Endothelial cell of umbilical vein (primary cell): ENCODE results near the gene FOXP1. TPM values are rescaled to one million over a fixed set of nuclear protein-coding genes. Genes with fewer than 3 reads are reported as not detected.

Experiments
- BruUV-seq: library from RNA; stranded (reverse); fragments of 400-500 nt; replicated peaks from 2 replicates; lab custom pipeline; 2021; lab: Mats Ljungman, UMichigan
- CTCF ChIA-PET: fragments of 300-600, 350-600 bp; sonication (Branson Sonifier 250); formaldehyde crosslinking; loops from one replicate; lab custom pipeline; 2021; ENCODE audit warnings: antibody characterized with exemption, inconsistent platforms; lab: Charles Lee
- POLR2A ChIA-PET: fragments of 300-600, 350-600 bp; sonication (Branson Sonifier 250); formaldehyde crosslinking; loops from one replicate; lab custom pipeline; 2021; ENCODE audit warnings: antibody characterized with exemption, inconsistent platforms; lab: Charles Lee
- DNase-seq: peaks from one replicate; pipeline ENCODE4 v3.0.0-alpha.2; 2011; ENCODE audit warnings: low read depth, low spot score
- FAIRE-seq: peaks from 2 replicates; lab custom pipeline; 2011; peaks lifted over from hg19 to GRCh38; lab: Jason Lieb, UNC
- H2AFZ ChIP-seq: 2 replicates; pipeline ENCODE4 v1.6.0; 2012; ENCODE audit warnings: low read depth, low read length, control low read depth, inconsistent platforms
- H3K27ac ChIP-seq: 2 replicates; pipeline ENCODE4 v1.5.1; 2011; ENCODE audit warnings: low read depth, mild to moderate bottlenecking, control low read depth, low read length, moderate library complexity; ENCODE audit not compliant: insufficient read depth
- H3K27me3 ChIP-seq, 2 experiments: 2 replicates each; pipeline versions ENCODE4 v1.6.0 to v1.6.1; 2011; ENCODE audit warnings: low read length in 2 of 2, mixed read lengths in 1 of 2; ENCODE audit not compliant: control insufficient read depth in 2 of 2, insufficient read depth in 2 of 2
- H3K36me3 ChIP-seq, 2 experiments: 2 replicates in 1 of 2; 3 replicates in 1 of 2; pipeline ENCODE4 v1.5.1; 2011; ENCODE audit warnings: low read length in 2 of 2, mild to moderate bottlenecking in 1 of 2, moderate library complexity in 1 of 2; ENCODE audit not compliant: control insufficient read depth in 2 of 2, insufficient read depth in 2 of 2; ENCODE audit errors: extremely low read depth in 1 of 2
- H3K4me1 ChIP-seq: 3 replicates; pipeline ENCODE4 v1.5.1; 2011; ENCODE audit warnings: mild to moderate bottlenecking, low read length; ENCODE audit not compliant: control insufficient read depth, insufficient read depth; ENCODE audit errors: extremely low read depth
- H3K4me2 ChIP-seq: 2 replicates; pipeline ENCODE4 v1.6.1; 2011; ENCODE audit warnings: low read length, control low read depth, mixed read lengths; ENCODE audit not compliant: insufficient read depth
- H3K4me3 ChIP-seq, 3 experiments: fragments of 200-600 bp in 1 of 3; sonication (generic), shearing (Covaris generic) in 1 of 3; replicated peaks in 1 of 3; 2 replicates each; pipeline ENCODE4 v1.5.1; 2011 to 2016; ENCODE audit warnings: control low read depth in 3 of 3, low read length in 3 of 3, mild to moderate bottlenecking in 2 of 3, inconsistent platforms in 1 of 3, low read depth in 1 of 3, moderate library complexity in 1 of 3; ENCODE audit not compliant: insufficient read depth in 1 of 3
- H3K79me2 ChIP-seq: 2 replicates; pipeline ENCODE4 v1.6.0; 2012; ENCODE audit warnings: low read length, inconsistent platforms; ENCODE audit not compliant: control insufficient read depth, insufficient read depth
- H3K9ac ChIP-seq: replicated peaks from 2 replicates; pipeline ENCODE3; 2011; ENCODE audit warnings: low read length, control low read depth; ENCODE audit not compliant: insufficient read depth; ENCODE audit errors: extremely low read depth
- H3K9me1 ChIP-seq: replicated peaks from 3 replicates; pipeline ENCODE4 v1.6.0; 2011; ENCODE audit warnings: mild to moderate bottlenecking, low read length; ENCODE audit not compliant: control insufficient read depth, insufficient read depth; ENCODE audit errors: extremely low read depth
- H3K9me3 ChIP-seq: replicated peaks from 2 replicates; pipeline ENCODE4 v1.5.1; 2012; ENCODE audit warnings: low read length, inconsistent platforms; ENCODE audit not compliant: control insufficient read depth, insufficient read depth
- H4K20me1 ChIP-seq: replicated peaks from 2 replicates; pipeline ENCODE3; 2011; ENCODE audit warnings: mild to moderate bottlenecking, low read length; ENCODE audit not compliant: control insufficient read depth, insufficient read depth; ENCODE audit errors: extremely low read depth
- EZH2 ChIP-seq: IDR thresholded peaks from 2 replicates; pipeline ENCODE4 v1.6.1; 2012; ENCODE audit warnings: borderline replicate concordance, low read depth, mild to moderate bottlenecking, moderate library complexity, low read length, inconsistent platforms; ENCODE audit not compliant: severe bottlenecking
- FOS ChIP-seq: IDR thresholded peaks from 2 replicates; pipeline ENCODE4 v1.6.1; 2011; ENCODE audit warnings: mild to moderate bottlenecking, low read length, moderate library complexity, borderline replicate concordance; ENCODE audit not compliant: insufficient read depth
- GATA2 ChIP-seq: IDR thresholded peaks from 2 replicates; pipeline ENCODE4 v1.7.0; 2011; ENCODE audit warnings: low read depth, mild to moderate bottlenecking, moderate library complexity, mixed read lengths, low read length; ENCODE audit not compliant: insufficient read length, insufficient read depth
- MYC ChIP-seq: IDR thresholded peaks from one replicate; pipeline ENCODE4 v1.6.1; 2011; ENCODE audit warnings: mild to moderate bottlenecking, low read depth, low read length
- POLR2A ChIP-seq: IDR thresholded peaks from 2 replicates; pipeline ENCODE4 v1.6.1; 2012; ENCODE audit warnings: low read depth, mild to moderate bottlenecking, control low read depth, low read length
- dilution Hi-C: fragments of 300-500 bp; cut with MboI; formaldehyde crosslinking; loops from one replicate; pipeline ENCODE4 v1.15.0; 2019; ENCODE audit warnings: low sequenced_read_pairs; ENCODE audit not compliant: extremely low pct_ligation_motif_present
- intact Hi-C: fragments of 100-400 bp; cut with micrococcal nuclease; formaldehyde crosslinking; loops from one replicate; pipeline ENCODE4 v1.10.0; 2022
- polyA plus RNA-seq, 4 experiments: library from polyadenylated mRNA; depleted of rRNA in 3 of 4; stranded (reverse) in 3 of 4; unstranded in 1 of 4; fragments of >200 nt; gene quantifications; 2 replicates each; pipeline versions ENCODE4 v1.2.1 to v1.2.3, GENCODE V29; 2011 to 2012; ENCODE audit warnings: missing spikeins in 1 of 4
- total RNA-seq: library from RNA; stranded (reverse); gene quantifications from 2 replicates; pipeline ENCODE4 v1.2.3, GENCODE V29; 2021
- TF ChIP-seq, protein P1 (sequence below), 2 donors: IDR thresholded peaks; 1 replicate in 1 of 2; 2 replicates in 1 of 2; pipeline ENCODE4 v1.5.1; 2011; ENCODE audit warnings: low read length in 2 of 2, mild to moderate bottlenecking in 2 of 2, moderate library complexity in 2 of 2, control low read depth in 1 of 2, inconsistent platforms in 1 of 2, low read depth in 1 of 2; ENCODE audit not compliant: insufficient read depth in 1 of 2; ENCODE audit errors: extremely low read depth in 1 of 2

FOXP1 gene
- total and polyA plus RNA-seq, 2 donors (not counting 3 experiments of a cell fraction or from before 2014, with no cell fraction given): 41.0 to 107 TPM

DNA sequence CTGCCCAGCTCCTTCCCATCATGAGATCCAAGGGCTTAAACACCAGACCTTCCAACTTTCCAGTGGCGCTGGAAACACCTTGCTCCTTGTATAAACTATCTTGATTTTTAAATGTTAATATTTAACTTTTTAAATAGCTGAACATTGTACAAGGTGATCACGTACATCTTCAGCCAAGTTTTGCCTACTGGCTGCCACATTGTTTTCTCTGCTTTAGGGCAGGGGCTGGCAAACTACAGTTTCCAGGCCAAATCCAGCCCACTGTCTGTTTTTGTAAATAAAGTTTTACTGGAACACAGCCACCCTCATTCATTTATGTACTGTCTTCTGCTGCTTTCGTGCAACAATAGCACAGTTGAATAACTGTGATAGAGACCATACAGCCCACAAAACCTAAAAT, 27.6 kb upstream of the FOXP1 start:
- DNase-seq (no peak), FAIRE-seq (no peak)
- CTCF ChIA-PET: no interaction called here
- Histone ChIP-seq H3K9me3 (no peaks in the 10 kb centered on the region), H3K27ac (no peak overlapping the region), H3K27me3 (peaks cover 0 to 3% of the 10 kb centered on the region in 2 experiments), H3K79me2 (no peaks in the 10 kb centered on the region), H3K9ac (no peak overlapping the region), H2AFZ (no peak overlapping the region), H4K20me1 (no peaks in the 10 kb centered on the region), H3K4me1 (no peaks in the 10 kb centered on the region), H3K36me3 (no peaks in the 10 kb centered on the region), H3K4me2 (no peak overlapping the region), H3K9me1 (no peaks in the 10 kb centered on the region), H3K4me3 (no peak overlapping the region)
- POLR2A ChIA-PET: no interaction called here
- intact Hi-C loops: no loop called here
- TF ChIP-seq, protein P1, sequence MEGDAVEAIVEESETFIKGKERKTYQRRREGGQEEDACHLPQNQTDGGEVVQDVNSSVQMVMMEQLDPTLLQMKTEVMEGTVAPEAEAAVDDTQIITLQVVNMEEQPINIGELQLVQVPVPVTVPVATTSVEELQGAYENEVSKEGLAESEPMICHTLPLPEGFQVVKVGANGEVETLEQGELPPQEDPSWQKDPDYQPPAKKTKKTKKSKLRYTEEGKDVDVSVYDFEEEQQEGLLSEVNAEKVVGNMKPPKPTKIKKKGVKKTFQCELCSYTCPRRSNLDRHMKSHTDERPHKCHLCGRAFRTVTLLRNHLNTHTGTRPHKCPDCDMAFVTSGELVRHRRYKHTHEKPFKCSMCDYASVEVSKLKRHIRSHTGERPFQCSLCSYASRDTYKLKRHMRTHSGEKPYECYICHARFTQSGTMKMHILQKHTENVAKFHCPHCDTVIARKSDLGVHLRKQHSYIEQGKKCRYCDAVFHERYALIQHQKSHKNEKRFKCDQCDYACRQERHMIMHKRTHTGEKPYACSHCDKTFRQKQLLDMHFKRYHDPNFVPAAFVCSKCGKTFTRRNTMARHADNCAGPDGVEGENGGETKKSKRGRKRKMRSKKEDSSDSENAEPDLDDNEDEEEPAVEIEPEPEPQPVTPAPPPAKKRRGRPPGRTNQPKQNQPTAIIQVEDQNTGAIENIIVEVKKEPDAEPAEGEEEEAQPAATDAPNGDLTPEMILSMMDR (IDR thresholded peaks at IDR 0.05; ENCODE audit: extremely low read depth in 1 of 2, insufficient read depth in 1 of 2, low read depth in 1 of 2, low read length in 2 of 2): no peak
- no peak for TF ChIP-seq GATA2
- no peak for TF ChIP-seq EZH2
- TF ChIP-seq FOS: no peak
- TF ChIP-seq MYC: no peak
- no TSS peak for BruUV-seq
- dilution Hi-C loops: no loop called here

DNA sequence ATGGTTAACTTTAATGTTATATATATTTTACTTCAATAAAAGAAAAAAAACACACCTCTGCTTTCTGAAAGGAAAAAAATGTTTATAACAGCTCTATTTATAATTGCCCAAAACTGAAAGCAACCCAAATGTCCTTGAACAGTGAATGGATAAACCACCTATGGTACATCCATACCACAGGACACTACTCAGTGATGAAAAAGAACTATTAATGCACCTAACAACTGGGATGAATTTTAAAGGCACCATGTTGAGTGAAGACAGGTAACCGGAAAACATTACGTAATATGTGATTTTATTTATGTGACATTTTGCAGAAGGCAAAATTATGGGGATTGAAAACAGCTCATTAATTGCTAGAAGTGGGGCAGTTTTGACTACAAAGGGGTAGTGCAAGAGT, 23.8 kb upstream of the FOXP1 start:
- BruUV-seq: no TSS peak
- no peaks in the 10 kb centered on the region for H3K9me1 ChIP-seq
- no peak overlapping the region for H3K27ac ChIP-seq
- no peaks in the 10 kb centered on the region for H4K20me1 ChIP-seq
- H3K4me3 ChIP-seq: no peak overlapping the region
- no peak overlapping the region for H3K9ac ChIP-seq
- POLR2A ChIA-PET: no interaction called here
- peak; percentile 53 for FAIRE-seq
- no peak overlapping the region for H2AFZ ChIP-seq
- intact Hi-C loops: no loop called here
- H3K27me3 ChIP-seq: peaks cover 0 to 3% of the 10 kb centered on the region in 2 experiments
- no peaks in the 10 kb centered on the region for H3K4me1 ChIP-seq
- H3K36me3 ChIP-seq: no peaks in the 10 kb centered on the region
- no peaks in the 10 kb centered on the region for H3K79me2 ChIP-seq
- H3K9me3 ChIP-seq: no peaks in the 10 kb centered on the region
- TF ChIP-seq POLR2A: no peak
- H3K4me2 ChIP-seq: no peak overlapping the region
- dilution Hi-C loops: no loop called here
- DNase-seq: no peak
- CTCF ChIA-PET: no interaction called here
